ENCODE measurements around the gene PFKL. TPM values are rescaled to one million over a fixed set of nuclear protein-coding genes. Genes with fewer than 3 reads are reported as not detected.
"Not testable (repeated sequence)": the region's sequence is repeated elsewhere in the genome, so short reads cannot be mapped to it uniquely, and the experiment has no call there.

The PFKL gene
- total and polyA plus RNA-seq, 8 donors, result 40.0 to 120 (median 55.2) TPM

GRCh38 chr21:44279354-44280260 is 20.2 kb upstream of the PFKL start:
- no peak for TF ChIP-seq CTCF (IDR thresholded peaks at IDR 0.05)
- no peaks in the 10 kb centered on the region for H3K27me3 ChIP-seq
- no peaks in the 10 kb centered on the region for H3K36me3 ChIP-seq
- H3K9me3 ChIP-seq, result no peaks in the 10 kb centered on the region
- H3K4me3 ChIP-seq, result no peak overlapping the region
- ATAC-seq, result no peak
- intact Hi-C loops (cut with DNase I), result no loop called here
- H3K27ac ChIP-seq, result no peak overlapping the region
- DNase-seq, result peak in 1 of 6 donors; percentile 18
- no peak for FAIRE-seq
- H3K4me1 ChIP-seq, result no peaks in the 10 kb centered on the region
- WGBS, 2 donors, result 82 to 90% methylated on average over 19 of the region's 19 CpGs

GRCh38 chr21:44281801-44282200 is 18.1 kb upstream of the PFKL start:
- Histone ChIP-seq H3K27ac (no peak overlapping the region), H3K9me3 (no peaks in the 10 kb centered on the region), H3K4me1 (no peaks in the 10 kb centered on the region), H3K27me3 (no peaks in the 10 kb centered on the region), H3K36me3 (no peaks in the 10 kb centered on the region), H3K4me3 (no peak overlapping the region)
- FAIRE-seq, result no peak
- ATAC-seq, result no peak
- DNase-seq, result peak in 1 of 6 donors; percentile 41
- TF ChIP-seq CTCF (IDR thresholded peaks at IDR 0.05), result no peak
- intact Hi-C loops (cut with DNase I), result no loop called here
- 83 to 87% methylated on average over 9 of the region's 9 CpGs for WGBS, 2 donors

GRCh38 chr21:44282370-44282769 is 17.5 kb upstream of the PFKL start:
- 69 to 82% methylated on average over 9 of the region's 9 CpGs for whole genome bisulfite sequencing, 2 donors
- no peak for TF ChIP-seq CTCF (IDR thresholded peaks at IDR 0.05)
- H3K36me3 ChIP-seq, result no peaks in the 10 kb centered on the region
- no peaks in the 10 kb centered on the region for H3K27me3 ChIP-seq
- intact Hi-C loops (cut with DNase I), result no loop called here
- H3K9me3 ChIP-seq, result no peaks in the 10 kb centered on the region
- H3K4me1 ChIP-seq, result no peaks in the 10 kb centered on the region
- DNase-seq (peak in 1 of 6 donors; percentile 35), ATAC-seq (no peak), FAIRE-seq (no peak)
- H3K4me3 ChIP-seq, result no peak overlapping the region
- no peak overlapping the region for H3K27ac ChIP-seq

- DNase-seq, result peak in 1 of 6 donors; percentile 11
- intact Hi-C loops (cut with DNase I); H3K27me3 ChIP-seq; H3K4me3 ChIP-seq; FAIRE-seq; H3K4me1 ChIP-seq; H3K27ac ChIP-seq; ATAC-seq; H3K9me3 ChIP-seq; H3K36me3 ChIP-seq: not testable (repeated sequence)
- 60 to 67% methylated on average over 10 to 11 of the region's 11 CpGs for WGBS, 2 donors
Measured at GRCh38 chr21:44283211-44283785, 16.6 kb upstream of the PFKL start.

- intact Hi-C loops (cut with DNase I), result no loop called here
- DNase-seq (peak in 1 of 6 donors; percentile 38), FAIRE-seq (no peak), ATAC-seq (no peak)
- TF ChIP-seq CTCF (IDR thresholded peaks at IDR 0.05), result no peak
- H3K36me3 ChIP-seq, result no peaks in the 10 kb centered on the region
- WGBS, 2 donors, result 68 to 75% methylated on average over 11 of the region's 11 CpGs
- H3K4me3 ChIP-seq, result no peak overlapping the region
- no peaks in the 10 kb centered on the region for H3K4me1 ChIP-seq
- no peaks in the 10 kb centered on the region for H3K27me3 ChIP-seq
- no peaks in the 10 kb centered on the region for H3K9me3 ChIP-seq
- no peak overlapping the region for H3K27ac ChIP-seq
Measured at GRCh38 chr21:44283948-44284347, 15.9 kb upstream of the PFKL start.
